Caki2 (cell line): ENCODE measurements around the gene LRRC43. TPM values are rescaled to one million over a fixed set of nuclear protein-coding genes. Genes with fewer than 3 reads are reported as not detected.
"Not testable (repeated sequence)": the region's sequence is repeated elsewhere in the genome, so short reads cannot be mapped to it uniquely, and the experiment has no call there.

Source experiments
- DNase-seq: peaks from one replicate; pipeline ENCODE4 v3.0.0-alpha.2; 2015; ENCODE audit warnings: low read depth
- in situ Hi-C: cut with HindIII; loops from 2 replicates; pipeline ENCODE4 v1.10.0; 2016; ENCODE audit warnings: low sequenced_read_pairs, low pct_unique_long_range_greater_than_20kb, mixed read lengths
- total RNA-seq: library from RNA; depleted of rRNA; stranded (reverse); fragments of >200 nt; shearing (Covaris generic); gene quantifications from 2 replicates; pipeline ENCODE4 v1.2.3, GENCODE V29; 2014; ENCODE audit warnings: low replicate concordance

LRRC43 gene
- total RNA-seq, 1 experiment from 2014 or later: not detected

GRCh38 chr12:122185079-122185478 lies 2.2 kb downstream of the LRRC43 start:
- no peak for DNase-seq
- in situ Hi-C loops: no loop called here

GRCh38 chr12:122185494-122186082 lies 2.7 kb downstream of the LRRC43 start:
- no peak for DNase-seq
- in situ Hi-C loops: no loop called here

- in situ Hi-C loops: no loop called here
- DNase-seq: no peak
Measured at GRCh38 chr12:122187466-122187865, 4.5 kb downstream of the LRRC43 start.

GRCh38 chr12:122189626-122190475 lies 6.9 kb downstream of the LRRC43 start:
- no peak for DNase-seq
- in situ Hi-C loops: no loop called here

GRCh38 chr12:122190842-122191668 lies 8.1 kb downstream of the LRRC43 start:
- DNase-seq: peak; percentile 53
- in situ Hi-C loops: no loop called here

GRCh38 chr12:122192441-122192840 lies 9.5 kb downstream of the LRRC43 start:
- in situ Hi-C loops: no loop called here
- no peak for DNase-seq

GRCh38 chr12:122194804-122195203 lies 11.9 kb downstream of the LRRC43 start:
- in situ Hi-C loops: no loop called here
- DNase-seq: no peak

GRCh38 chr12:122195405-122195804 lies 12.5 kb downstream of the LRRC43 start:
- no peak for DNase-seq
- in situ Hi-C loops: no loop called here

- no peak for DNase-seq
- in situ Hi-C loops: no loop called here
Measured at GRCh38 chr12:122197612-122197966, 14.7 kb downstream of the LRRC43 start.

- in situ Hi-C loops: no loop called here
- no peak for DNase-seq
Measured at GRCh38 chr12:122199484-122200355, 16.8 kb downstream of the LRRC43 start.

GRCh38 chr12:122200541-122201175 lies 17.7 kb downstream of the LRRC43 start:
- in situ Hi-C loops: no loop called here
- no peak for DNase-seq

- in situ Hi-C loops: no loop called here
- no peak for DNase-seq
Measured at GRCh38 chr12:122201381-122201780, 18.5 kb downstream of the LRRC43 start.

GRCh38 chr12:122202017-122202416 lies 19.1 kb downstream of the LRRC43 start:
- DNase-seq: no peak
- in situ Hi-C loops: no loop called here

GRCh38 chr12:122202811-122203210 lies 19.9 kb downstream of the LRRC43 start:
- DNase-seq, in situ Hi-C loops: not testable (repeated sequence)

- in situ Hi-C loops: no loop called here
- DNase-seq: peak; percentile 77
Measured at GRCh38 chr12:122203301-122204166, 20.6 kb downstream of the LRRC43 start, which contains the start of gene B3GNT4. Gene B3GNT4, plus strand, starts transcription at chr12:122203709. Its CDS starts 910 bp downstream, at chr12:122204619.

- in situ Hi-C loops: no loop called here
- no peak for DNase-seq
Measured at GRCh38 chr12:122204167-122205052, 21.5 kb downstream of the LRRC43 start.
